ENCODE measurements around the gene PIEZO1.

The PIEZO1 gene

GRCh38 chr16:88718178-88718577 is 66.8 kb downstream of the PIEZO1 start:
- no peak for DNase-seq (ENCODE audit: low read depth in 2 of 2)
- H3K4me3 ChIP-seq (replicated peaks in 1 of 2; ENCODE audit: low read depth in 2 of 2, low read length in 2 of 2): no peak overlapping the region
- no peak for TF ChIP-seq CTCF (IDR thresholded peaks at IDR 0.05; ENCODE audit: low read depth, low read length)

DNA sequence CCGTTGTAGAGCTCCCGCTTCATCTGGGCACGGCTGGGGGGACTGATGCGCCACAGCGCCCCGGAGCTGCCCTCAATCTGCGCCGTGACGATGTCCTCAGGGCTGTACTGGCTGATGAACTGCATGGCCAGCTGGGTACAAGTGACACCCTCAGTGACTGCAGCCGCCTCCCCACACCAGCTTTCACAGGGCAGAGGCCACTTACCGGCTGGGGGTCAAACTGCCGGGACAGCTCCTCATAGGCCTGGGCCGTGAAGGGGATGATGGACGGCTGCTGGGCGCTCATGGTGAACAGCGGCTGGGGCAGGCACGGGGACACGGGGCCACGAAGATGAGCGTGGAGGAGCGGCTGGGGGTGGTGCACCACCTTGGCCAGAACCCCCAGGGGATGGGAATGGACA is 68.4 kb downstream of the PIEZO1 start:
- H3K4me3 ChIP-seq (replicated peaks in 1 of 2; ENCODE audit: low read depth in 2 of 2, low read length in 2 of 2): no peak overlapping the region
- TF ChIP-seq CTCF (IDR thresholded peaks at IDR 0.05; ENCODE audit: low read depth, low read length): no peak
- no peak for DNase-seq (ENCODE audit: low read depth in 2 of 2)

DNA sequence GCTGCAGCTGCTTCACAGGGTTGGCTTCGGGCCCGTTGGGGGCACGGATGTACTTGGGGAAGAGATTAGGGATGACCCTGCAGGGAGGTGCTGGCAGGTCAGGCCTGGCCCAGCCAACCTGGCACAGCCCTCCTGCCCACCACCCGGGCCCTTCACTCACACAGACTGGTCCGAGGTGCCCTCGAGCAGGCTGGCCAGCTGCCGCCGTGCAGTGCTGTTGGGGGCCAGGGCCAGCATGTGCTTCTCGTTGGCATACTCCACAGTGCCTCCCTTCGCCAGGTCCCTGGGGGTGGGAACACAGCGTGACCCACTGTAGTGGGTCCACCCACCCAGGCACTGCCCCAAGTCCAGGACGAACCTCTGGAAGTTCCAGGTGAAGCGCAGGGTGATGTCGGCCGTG is 68.8 kb downstream of the PIEZO1 start:
- TF ChIP-seq CTCF (IDR thresholded peaks at IDR 0.05; ENCODE audit: low read depth, low read length): no peak
- H3K4me3 ChIP-seq (replicated peaks in 1 of 2; ENCODE audit: low read depth in 2 of 2, low read length in 2 of 2): no peak overlapping the region
- DNase-seq (ENCODE audit: low read depth in 2 of 2): no peak

- no peak overlapping the region for H3K4me3 ChIP-seq (replicated peaks in 1 of 2; ENCODE audit: low read depth in 2 of 2, low read length in 2 of 2)
- no peak for DNase-seq (ENCODE audit: low read depth in 2 of 2)
- TF ChIP-seq CTCF (IDR thresholded peaks at IDR 0.05; ENCODE audit: low read depth, low read length): no peak
Observed at GRCh38 chr16:88715312-88716190, 69.5 kb downstream of the PIEZO1 start.

DNA sequence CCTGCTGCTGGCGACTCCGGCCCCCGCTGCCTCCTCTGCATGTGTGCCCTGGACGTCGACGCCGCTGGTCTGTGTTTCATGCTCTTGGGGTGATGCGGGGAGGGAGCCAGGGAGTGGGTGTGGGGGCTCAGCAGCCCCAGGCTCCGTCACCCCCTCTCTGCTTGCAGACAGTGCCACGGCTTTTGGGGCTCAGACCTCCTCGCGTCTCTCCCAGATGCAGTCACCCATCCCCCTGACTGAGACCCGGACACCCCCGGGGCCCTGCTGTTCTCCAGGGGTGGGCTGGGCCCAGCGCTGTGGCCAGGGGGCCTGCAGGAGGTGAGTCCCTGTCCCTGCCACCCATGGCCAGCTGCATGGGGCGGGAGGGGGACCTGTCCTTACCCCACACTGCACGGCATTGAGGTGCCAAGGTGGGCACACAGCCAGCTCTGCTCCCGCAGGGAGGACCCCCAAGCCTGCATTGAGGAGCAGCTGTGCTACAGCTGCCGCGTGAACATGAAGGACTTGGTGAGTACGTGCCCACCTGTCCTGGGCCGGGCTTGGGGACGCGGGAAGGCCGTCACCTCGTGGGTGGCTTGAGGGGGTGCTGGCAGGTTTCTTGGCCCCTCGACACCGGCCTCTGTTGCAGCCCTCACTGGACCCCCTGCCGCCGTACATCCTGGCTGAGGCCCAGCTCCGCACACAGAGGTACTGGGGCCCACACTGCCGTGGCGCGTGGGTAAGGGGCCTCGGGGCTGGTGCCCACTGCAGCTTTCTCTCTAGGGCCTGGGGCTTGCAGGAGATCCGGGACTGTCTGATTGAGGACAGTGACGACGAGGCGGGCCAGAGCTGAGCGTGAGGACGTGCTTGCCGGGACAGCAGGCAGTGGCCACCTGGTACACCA is 70.4 kb downstream of the PIEZO1 start:
- no peak for TF ChIP-seq CTCF (IDR thresholded peaks at IDR 0.05; ENCODE audit: low read depth, low read length)
- H3K4me3 ChIP-seq (replicated peaks in 1 of 2; ENCODE audit: low read depth in 2 of 2, low read length in 2 of 2): no peak overlapping the region
- DNase-seq (ENCODE audit: low read depth in 2 of 2): no peak

DNA sequence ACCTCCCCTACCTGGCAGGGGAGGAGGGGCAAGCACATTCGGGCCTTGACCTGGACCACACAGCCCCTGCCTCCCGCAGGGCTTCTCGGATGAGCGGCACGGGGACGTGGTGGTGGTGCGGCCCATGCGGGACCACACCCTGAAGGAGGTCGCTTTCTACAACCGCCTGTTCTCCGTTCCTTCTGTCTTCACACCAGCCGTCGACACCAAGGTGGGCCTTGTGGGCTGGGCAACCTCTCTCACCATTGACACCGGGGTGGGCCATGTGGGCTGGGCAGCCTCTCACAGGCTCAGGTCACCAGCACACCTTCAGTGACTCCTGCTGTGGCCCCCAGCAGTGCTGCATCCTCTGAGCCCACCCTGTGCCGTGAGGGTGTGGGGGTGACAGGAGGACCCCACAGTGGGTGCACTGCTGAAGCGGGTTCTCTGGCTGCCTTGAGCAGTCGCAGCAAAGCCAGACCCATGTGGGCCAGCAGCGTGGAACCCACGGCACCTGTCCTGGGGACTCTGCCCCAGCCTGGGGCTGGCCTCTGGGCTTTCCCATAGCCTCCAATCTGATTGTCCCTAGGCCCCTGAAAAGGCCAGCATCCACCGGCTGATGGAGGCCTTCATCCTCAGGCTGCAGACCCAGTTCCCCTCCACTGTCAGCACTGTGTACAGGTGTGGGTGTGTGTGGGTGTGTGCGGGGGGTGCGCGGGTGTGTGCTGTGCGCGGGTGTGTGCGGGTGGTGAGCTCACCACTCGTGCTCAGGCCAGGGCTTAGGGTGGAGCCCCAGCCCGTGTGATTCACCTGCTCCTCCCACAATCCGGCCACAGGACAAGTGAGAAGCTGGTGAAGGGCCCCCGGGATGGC is 71.2 kb downstream of the PIEZO1 start:
- H3K4me3 ChIP-seq (replicated peaks in 1 of 2; ENCODE audit: low read depth in 2 of 2, low read length in 2 of 2): no peak overlapping the region
- DNase-seq (ENCODE audit: low read depth in 2 of 2): peak in 1 of 2 donors; percentile 43
- no peak for TF ChIP-seq CTCF (IDR thresholded peaks at IDR 0.05; ENCODE audit: low read depth, low read length)
